22Rv1 (cell line): ENCODE results near the gene GPR27.
A peak's percentile ranks its signal among the peaks of the same experiment; 100 is the strongest.

Source experiments
- H3K27ac ChIP-seq: fragments of 450-650 bp; 2 replicates; pipeline ENCODE4 v1.5.1; 2017
- CTCF ChIP-seq: fragments of 450-650 bp; IDR thresholded peaks from 2 replicates; pipeline ENCODE4 v1.5.1; 2017; ENCODE audit warnings: mild to moderate bottlenecking
- ZFX ChIP-seq: fragments of 450-650 bp; IDR thresholded peaks from 2 replicates; pipeline ENCODE4 v1.6.1; 2017; ENCODE audit warnings: antibody characterized with exemption, borderline replicate concordance

The GPR27 gene

GRCh38 chr3:71753701-71754609 is at the start of gene GPR27:
TSS of gene GPR27 (plus strand) at chr3:71753855. CDS start at chr3:71754050, 195 bp downstream.
- H3K27ac ChIP-seq = peak within 1 kb of the TSS; percentile 36
- no peak for TF ChIP-seq CTCF
- no peak for TF ChIP-seq ZFX

- H3K27ac ChIP-seq = no peak overlapping the region
- TF ChIP-seq ZFX (no peak), CTCF (no peak)
These were observed 48.7 kb upstream of the GPR27 start for GRCh38 chr3:71704915-71705314.

- H3K27ac ChIP-seq = no peak overlapping the region
- no peak for TF ChIP-seq CTCF
- no peak for TF ChIP-seq ZFX
These were observed 48.0 kb upstream of the GPR27 start for GRCh38 chr3:71705681-71706080.

GRCh38 chr3:71707595-71707994 is 46.1 kb upstream of the GPR27 start:
- TF ChIP-seq CTCF (no peak), ZFX (no peak)
- no peak overlapping the region for H3K27ac ChIP-seq

- TF ChIP-seq CTCF (no peak), ZFX (no peak)
- H3K27ac ChIP-seq = no peak overlapping the region
These were observed 45.1 kb upstream of the GPR27 start for GRCh38 chr3:71708476-71709105.

GRCh38 chr3:71709908-71710511 is 43.6 kb upstream of the GPR27 start:
- no peak overlapping the region for H3K27ac ChIP-seq

More at GRCh38 chr3:71709908-71710511, 43.6 kb upstream of the GPR27 start:
- TF ChIP-seq CTCF (no peak), ZFX (no peak)
